Measurements from ENCODE around the gene LHX5.

The LHX5 gene

DNA sequence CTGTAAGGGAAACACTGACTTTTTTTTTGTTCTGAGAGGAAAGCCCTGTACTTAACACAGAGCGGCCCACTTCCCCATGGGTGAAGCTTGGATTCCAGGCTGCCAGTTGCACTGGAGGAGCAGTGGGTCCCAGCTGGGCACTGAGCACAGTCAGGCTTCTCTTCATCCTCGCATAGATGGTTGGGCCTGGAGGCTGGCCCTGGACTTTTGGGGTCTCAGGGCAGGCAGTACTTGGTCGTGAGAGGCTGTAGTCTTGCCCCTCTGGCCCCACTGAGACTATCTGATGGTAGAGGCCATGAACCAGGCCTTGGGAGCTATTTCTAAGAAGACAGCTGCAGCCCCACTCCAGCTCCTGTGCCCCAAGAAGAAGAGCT is 6.2 kb upstream of the LHX5 start:
- no peak for DNase-seq (ENCODE audit: low spot score)

DNA sequence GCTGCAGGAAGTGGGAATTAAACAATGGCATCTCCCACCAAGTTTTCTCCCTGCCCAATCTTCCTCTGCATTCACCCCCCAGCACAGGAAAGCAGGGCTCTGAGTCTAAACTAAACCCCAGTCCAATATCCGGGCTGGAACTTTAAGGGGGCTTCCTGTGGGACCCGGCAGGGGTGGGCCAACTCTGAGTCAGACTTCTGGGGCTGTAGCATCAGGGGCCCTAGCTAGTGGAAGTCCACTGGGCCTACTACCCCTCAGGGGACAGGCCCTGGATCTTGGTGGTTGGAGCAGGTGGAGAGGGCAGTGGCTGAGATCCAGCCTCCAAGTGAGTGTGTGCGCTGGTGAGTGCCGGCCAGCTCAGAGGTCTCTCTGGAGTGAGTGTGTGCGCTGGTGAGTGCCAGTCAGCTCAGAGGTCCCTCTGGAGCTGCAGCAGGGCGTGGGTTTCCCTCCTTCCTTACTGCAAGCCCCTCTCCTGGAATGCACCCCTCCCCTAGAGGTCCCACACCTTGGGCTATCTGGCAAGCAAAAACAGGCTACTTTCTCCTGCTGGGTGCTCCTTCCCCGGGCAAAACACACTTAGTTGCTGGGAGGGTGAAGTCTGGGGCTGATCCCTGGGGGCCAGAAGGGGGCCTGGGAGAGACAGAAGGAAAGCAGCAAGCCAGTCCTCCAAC is 5.6 kb upstream of the LHX5 start:
- DNase-seq (ENCODE audit: low spot score), result no peak

DNA sequence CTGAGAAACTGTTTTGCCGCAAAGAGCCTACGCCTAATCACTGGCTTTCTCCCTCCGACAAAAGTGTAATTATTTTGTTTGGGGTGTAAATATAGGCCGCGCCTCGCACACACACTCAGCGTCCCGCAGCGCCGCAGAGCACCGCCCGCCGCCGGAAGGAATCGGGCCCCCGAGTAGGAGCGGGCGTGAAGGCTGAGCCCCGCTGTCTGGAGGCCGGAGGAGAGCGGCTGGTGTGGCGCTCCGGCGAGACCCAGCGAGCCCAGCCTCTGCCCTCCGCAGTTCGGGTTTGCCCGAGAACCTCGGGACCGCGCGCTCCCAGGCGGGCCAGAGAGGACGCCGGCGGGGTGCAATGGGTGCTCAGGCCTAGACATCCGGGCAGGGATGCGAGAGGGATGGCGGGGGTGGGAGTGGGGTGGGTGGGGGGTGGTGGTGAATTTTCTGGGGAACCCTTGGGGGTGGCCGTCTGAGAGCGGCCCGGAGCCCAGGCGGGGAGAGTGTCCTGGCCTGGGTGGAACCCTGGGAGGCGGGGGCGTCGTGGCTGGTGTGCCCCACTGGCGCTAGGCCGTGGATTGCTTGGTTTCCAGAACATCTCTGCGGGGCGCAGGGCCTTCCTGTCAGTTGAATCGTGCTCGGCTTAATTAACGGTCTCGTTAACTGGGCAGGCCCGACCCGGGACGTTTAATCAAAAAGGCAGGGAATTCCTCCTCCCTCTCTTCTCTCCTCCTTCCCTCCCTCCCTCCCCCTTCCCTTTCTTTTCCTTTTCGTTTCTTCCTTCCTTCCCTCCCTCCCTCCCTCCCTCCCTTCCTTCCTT is 4.7 kb upstream of the LHX5 start:
- DNase-seq (ENCODE audit: low spot score), result no peak

DNA sequence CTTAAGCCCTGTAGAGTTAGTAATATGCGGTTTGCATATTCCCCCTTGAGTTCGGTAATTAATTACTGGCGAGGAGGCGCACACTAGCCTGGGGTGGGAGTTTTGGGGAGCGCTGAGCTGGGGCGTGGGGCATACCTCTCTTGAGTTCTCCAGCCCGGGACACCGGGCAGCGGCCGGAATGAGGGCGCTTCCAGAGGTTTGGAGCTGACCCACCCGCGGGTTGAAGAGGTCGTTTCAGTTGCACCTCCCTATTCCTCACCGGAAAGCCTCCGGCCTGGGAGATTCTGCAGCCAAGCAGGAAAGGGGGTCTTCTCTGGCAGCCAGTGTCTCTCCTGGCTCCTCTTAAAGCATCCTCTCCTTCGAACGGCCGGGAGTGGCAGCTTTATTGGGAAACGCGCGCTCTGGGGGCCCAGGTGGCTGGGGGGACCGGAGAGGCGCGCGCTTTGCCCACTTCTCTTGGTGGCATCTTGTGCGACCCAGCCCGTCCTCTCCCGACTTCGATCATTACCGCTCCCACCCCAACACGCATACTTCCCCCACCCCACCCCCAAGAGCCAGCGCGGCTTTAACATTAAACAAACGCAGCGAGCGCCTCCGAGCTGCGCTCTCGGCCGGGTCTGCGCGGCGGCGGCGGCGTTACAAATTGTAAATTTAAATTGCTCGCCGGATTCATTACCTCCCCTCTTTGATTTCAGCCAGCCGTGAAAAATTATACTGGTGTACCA is 3.9 kb upstream of the LHX5 start:
- no peak for DNase-seq (ENCODE audit: low spot score)

DNA sequence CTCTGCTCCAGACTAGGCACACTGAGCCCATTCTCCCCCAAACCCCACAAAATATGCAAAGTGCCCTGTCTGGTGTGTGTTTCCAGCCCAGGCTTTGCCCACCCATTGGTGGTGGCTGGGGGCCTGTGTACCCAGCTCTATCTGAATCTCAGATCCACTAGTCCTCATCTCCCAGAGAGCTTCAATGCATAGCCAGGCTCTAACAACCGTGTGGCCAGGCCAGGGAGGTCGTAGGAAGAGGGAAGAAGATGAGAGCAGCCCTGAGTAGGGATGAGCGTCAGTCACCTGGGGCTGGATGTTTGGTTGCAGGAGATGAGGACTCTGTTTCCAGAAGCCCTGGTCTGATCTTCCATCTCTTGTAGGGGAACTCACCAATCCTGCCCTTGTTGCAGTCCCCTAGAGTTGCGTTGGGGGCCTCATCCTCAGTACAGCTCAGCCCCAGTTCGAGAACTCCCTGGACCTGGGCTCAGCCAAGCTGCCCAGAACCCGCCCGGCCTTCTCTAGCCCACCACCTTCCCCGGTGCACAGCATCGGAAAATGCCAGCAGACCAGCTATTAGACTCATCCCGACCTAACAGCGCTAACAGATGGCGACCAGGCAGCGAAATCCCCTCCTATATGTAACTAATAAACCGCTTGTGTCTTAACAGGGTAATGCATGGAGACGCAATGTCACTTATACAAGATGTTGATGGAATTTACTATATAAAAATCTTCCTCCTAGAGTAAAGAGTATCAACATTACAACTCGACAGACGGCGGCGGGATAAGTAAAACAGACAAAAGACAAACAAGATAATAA is 3.2 kb upstream of the LHX5 start:
- no peak for DNase-seq (ENCODE audit: low spot score)

DNA sequence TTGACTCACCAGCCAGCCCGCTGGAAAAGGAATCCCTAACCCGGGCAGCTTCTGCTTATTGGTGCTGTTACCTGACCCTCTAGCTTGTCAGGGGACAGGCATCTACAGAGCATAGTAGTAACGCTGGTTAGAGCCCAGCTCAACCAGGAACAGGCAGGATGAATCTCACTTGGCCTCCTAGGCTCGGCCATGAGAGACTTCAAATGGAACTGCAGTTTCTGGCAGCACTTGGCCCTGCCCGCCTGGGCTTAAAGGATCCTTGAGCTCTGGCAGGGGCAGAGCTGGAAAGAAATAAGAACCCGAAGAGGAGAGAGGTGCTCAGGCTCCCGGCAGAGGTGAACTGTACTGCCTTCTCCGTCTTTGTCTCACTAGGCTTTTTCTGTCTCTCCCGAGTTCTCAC is 2.3 kb upstream of the LHX5 start:
- DNase-seq (ENCODE audit: low spot score), result peak; percentile 38

DNA sequence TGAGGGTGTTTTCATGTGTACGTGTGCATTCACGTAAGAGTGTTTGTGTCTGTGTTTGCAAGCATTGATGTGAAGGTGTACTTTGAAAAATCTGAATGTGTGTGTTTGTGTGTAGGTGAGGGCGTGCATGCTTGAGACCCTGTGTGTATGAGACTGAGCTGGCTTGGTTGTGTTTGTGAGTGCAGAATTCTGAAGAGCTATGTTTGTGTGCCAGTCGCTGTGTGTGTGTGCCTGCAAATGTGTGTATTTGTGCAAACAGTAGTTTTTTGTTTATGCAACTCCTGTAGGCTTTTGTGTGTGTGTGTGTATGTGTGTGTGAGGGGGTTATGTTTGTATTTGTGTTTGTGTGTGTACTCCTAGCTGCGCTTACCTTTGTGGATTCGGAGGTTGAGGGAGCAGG is 1.7 kb upstream of the LHX5 start:
- no peak for DNase-seq (ENCODE audit: low spot score)

DNA sequence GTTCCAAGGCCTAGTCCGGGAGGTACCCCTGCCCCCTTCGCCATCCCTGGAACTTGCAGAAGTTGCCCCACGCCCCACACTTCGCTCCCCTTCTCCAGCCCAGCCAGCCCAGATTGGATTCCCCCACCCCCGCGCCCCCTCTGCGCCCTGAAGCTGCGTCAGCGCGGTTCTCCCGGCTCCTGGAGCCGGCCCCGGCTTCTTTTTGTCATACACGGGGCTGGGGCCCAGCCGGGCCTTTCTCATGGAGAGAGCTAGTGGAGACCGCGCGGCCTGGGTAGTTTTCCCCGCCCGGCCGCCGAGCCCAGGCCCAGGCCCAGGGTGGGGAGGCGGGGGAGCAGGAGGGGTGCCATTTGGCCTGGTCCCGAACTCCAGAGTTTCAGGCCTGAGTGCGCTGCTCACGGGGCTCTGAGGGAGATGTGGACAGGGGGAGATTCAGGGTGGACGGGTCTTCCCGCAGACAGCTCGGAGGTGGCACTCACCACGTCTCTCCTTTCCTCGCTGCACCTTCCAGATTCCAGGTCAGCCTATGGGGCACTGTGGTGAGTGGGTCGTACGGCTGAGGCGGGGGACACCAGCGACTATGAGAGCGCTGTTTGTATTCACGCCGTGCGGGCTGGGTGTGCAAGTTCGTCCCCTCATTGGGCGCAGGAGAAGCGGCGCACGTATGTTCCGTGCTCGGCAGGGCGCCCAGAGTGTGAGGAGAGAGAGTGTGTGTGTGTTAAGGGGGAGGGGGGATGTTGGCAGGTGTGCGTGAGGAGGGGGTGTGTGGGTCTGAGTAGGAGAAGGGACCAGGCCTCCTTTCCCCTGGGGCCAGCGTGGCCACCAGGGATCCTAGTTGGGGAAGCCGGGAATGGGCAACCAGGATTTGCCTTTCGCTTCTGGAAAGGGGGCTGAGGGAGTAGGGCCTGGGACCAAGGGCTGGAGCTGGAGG is 785 bp upstream of the LHX5 start:
- no peak for DNase-seq (ENCODE audit: low spot score)

DNA sequence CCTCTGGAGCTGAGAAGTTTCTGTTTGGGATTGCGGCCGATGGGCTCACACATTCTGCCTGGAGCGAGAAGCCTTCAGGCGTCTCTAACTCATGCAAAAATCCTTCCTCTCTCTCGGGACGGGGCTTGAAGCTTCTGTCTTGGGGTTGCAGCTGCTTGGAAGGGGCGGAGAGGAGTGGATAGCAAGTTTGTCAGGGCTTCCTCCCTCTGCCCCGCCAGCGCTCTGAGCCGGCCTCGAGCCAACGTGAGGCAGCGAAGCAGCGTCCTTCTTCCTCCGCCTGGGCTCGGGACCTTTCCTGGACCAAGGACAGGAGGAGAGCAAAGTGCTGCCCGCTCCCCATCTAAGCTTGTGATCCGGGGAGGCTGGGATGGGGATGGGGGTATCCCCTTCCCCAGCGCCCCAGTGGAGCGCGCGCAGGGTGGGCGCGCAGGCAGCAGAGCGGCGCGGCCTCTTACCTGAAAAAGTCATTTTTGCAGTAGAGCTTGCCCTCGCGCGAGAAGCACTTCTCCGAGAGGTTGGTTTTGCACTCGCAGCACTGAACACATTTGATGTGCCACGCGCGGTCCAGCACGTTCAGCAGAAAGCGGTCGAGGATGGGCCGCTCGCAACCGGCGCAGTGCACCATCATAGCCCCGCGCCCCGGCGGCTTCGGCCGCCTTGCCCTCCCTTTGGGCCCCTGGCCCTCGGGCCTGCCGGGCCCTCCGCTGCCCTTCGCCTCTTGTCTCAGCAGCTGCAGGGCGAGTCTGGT is 626 bp downstream of the LHX5 start:
- no peak for DNase-seq (ENCODE audit: low spot score)

DNA sequence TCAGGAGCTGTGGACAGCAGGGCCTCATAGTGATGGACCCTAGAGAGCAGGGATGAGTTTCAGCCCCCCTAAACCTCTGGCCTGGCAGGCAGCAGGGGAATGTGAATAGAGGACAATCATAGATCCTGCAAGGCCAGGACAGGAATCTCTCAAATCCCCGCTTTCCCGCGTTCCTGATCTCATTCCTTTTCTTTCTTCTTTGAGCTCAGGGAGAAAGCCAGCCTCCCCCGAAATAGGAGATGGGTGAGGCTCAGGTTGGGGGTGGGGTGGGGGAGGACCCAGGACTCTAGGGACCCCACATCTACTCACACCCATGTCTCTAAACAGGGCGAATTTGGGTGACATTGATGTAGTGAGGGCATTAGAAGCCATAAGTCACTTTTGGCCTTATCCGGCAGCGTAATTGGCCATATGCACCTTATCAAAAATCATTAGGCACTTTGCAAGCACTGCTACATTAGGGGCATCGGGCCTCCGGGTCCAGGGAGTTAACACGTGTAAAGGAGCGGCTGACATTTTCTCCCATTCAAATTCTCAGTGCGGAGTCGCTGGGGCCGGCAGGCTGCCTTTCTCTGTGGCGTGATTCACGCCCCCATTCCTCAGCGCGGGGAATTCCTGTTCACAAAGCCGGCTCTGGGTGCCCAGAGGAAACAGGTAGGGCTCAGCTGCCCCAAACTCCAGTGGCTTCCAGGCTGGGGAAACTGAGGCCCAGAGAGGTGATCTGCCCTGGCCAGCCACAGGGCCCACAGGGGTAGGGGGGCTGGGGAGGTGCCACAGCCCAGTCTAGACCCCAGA is 1.5 kb downstream of the LHX5 start:
- peak; percentile 13 for DNase-seq (ENCODE audit: low spot score)

DNA sequence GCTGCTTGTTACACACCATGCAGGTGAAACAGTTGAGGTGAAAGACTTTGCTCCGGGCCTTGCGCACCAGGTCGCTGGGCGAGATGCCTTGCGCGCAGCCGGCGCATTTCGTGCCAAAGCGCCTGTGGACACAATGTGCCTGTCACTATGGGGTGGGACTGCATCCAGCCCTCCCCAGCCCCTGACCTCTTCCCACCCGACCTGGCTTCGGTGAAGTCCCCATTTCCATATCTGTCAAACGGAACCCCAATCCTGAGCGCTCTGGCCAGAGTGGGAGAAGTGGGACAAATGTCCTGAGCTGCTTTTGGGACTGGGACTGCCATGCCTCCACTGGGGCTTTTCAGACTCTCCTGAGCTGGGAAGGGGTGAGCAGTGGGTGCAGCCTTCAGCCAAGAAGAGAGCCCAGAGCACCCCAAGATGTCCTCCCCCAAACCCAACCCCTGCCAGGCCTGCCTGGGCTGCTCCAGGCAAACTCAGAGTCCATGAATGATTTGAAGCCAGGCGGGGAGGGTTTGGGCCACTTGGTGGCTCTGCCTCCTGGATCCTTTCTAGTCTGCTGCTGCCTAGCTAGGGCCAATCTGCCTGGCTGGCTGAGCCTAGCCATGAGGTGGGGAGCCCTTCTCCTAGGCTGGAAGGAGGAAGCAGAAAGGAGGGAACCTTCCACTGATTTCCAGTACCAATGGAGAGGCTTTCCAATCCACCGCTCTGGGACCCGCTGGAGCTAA is 2.3 kb downstream of the LHX5 start:
- DNase-seq (ENCODE audit: low spot score), result no peak

DNA sequence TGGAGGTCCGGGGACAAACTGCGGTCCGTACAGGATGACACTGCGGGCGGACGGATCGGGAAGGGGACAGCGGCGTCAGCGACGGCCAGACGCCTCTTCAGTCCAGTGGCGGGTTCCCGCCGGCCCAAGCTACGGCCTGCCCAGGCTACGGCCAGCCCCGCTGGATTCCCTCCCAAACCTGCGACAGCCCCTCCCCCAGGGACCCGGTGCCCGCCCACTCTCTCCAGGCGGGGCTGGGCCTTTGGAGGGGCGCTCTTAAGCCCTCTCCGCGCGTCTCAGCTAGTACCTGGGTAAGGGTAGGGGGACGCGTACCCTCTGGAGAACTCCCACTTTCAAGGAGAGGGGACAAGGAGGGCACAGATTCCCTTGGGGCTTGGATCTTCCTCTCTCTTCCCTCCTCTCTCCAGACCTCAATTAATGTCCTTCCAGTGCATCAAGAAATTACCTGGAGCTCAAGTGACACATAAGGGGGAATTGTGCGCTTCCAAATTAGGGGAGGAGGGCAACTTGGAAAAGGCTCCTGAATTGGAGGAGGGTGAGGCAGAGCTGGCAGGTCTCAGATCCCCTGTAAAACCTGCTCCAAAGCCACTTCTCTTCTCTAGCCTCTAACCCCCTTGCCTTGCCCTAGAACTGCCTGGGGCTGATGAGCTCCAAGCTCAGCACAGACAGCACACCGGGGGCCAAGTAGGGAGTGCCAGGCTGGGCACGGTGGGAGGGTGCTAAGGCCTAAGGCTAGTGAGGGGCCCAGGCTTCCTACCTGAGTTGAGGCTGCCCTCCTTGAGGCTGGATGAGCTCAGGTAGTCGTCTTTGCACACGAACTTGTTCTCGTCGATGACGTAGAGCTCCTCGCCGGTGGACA is 3.1 kb downstream of the LHX5 start:
- peak; percentile 8 for DNase-seq (ENCODE audit: low spot score)

DNA sequence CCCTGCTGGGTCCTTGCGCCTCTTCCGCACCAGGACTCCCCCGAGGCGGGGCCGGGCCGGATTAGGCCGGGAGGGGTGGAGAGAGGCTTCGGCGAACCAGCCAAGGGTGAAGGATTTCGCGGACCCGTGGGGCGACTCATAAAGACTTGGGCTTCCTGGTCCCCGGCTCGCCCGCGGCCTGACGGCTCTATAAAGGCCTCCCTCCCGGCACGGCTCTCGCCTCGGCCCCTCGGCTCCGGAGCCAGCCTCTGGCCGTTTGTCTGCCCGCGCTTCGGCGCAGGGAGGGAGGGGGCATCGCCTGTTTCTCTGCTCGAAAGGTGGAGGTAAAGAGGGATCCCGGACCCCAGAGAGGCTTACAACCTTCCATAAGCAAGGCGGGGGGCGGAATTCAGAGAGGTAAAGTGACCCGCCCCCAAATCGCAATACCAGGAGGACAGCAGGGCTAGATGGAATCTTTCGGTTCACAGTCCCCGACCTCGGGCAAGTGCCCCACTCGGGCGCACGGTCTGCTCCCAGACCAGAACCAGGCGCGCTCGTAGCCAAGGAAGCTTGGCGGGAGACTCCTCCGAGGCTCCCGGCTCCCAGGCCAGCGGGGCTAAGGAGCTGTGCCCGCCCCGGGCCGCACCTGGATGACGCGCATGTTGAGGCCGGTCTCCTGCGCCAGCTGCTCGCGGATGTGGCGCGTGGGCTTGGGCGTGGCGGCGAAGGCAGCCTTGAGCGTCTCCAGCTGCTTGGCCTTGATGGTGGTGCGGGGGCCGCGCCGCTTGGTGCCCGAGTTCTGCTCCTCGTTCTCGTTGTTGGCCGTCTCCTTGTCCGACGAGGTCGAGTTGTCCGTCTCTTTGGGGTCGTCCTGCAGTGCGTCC is 3.9 kb downstream of the LHX5 start:
- peak; percentile 21 for DNase-seq (ENCODE audit: low spot score)

DNA sequence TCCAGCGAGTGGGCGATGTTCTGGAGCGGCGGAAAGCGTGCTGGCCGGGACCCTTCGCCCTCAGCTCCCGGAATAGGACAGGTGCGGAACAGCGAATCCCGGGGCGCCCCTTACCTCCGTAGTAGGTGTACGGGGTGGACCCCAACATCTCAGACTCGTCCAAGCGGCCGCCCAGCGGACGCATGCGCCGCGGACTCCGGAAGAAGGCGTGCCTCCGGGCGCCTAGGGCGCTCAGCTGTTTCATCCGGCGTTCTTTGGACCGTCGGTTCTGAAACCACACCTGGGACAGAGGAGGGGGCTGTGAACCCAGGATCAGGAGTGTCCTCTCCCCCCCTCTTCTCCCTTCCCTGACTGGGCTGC is 4.5 kb downstream of the LHX5 start:
- no peak for DNase-seq (ENCODE audit: low spot score)

DNA sequence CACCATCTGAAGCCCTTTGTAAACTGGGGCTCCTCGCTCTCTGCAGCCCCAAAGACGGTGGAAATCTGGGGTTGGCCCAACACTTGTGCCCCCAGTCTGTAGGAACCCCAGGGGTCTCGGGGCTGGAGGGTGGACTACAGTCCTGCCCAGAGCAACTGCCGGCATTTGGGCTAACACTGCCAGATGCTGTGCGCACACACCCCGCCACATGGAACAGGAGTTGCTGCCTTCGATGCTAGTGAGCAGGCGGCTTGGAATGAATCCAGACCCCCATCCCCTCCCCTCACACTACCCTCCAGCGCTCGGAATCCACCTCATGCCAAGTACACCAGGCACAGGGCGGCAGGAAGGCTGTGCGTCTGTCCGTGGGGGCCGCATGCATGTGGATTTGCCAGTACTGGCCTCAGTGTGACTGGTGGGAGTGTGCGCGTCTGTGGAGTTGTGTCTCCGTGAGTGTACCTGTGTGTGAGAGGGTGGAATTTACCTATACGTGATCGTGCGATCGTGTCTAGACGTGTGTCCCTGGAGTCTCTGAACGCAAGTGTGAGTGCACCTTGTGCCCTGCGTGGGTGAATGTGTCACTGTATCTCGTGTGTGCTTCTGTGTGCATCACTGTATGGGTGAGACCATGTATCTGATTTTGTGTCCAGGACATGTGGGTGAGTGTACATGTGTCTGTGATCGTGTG is 5.1 kb downstream of the LHX5 start:
- DNase-seq (ENCODE audit: low spot score), result no peak

DNA sequence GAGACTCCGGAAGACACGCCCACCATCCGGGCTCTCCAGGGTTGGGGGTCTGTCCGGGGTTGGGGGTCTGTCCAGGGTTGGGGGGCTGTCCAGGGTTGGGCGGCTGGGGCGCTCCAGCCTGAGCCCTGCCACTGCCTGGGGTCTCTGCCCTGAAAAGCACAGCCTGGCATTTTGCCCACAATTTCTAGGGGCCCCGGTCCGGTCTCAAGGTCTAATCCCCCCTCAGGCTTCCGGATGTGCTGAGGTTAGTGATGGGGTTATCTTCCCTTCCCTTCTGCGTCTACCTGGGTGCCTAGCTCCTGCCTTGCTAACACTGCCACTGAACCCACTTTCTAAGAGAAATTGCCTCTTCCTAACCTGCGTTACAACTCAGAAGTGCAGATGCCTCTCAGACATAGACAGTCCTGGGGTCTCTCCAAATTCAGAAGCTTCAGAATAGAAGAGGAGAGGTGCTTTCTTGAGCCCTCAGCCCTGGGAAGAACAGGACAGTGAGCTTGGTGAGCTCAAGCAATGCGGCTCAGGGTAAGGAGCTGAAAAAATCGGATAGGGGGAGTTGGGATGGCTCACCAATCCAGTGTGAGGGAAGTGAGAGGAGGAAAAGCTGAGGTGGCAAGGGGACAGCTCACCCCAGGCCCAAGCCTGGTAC is 5.7 kb downstream of the LHX5 start:
- DNase-seq (ENCODE audit: low spot score), result no peak

Data from kidney tubule cell (primary cell).